ENCODE measurements around the gene GTF2F2.
"Not testable (repeated sequence)": the region's sequence is repeated elsewhere in the genome, so short reads cannot be mapped to it uniquely, and the experiment has no call there.

The GTF2F2 gene

GRCh38 chr13:45257638-45258333, 137.5 kb downstream of the GTF2F2 start:
- no peak for DNase-seq

- DNase-seq = no peak
Observed at GRCh38 chr13:45258334-45258675, 138.0 kb downstream of the GTF2F2 start.

DNA sequence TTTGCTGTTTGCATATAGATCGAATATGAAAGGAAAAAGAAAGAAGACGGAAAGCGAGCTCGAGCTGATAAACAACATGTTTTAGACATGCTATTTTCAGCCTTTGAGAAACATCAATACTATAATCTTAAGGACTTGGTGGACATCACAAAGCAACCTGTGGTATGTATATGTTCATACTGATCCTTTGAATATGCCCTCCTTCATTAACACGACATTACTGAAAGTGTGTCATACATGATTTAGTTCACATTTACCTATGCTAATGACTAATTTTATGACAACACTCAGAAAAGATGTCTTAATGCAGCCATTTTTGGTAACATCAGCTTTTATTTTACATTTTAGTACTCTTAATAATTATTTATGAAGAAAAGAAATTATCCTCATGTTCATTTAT, 146.9 kb downstream of the GTF2F2 start:
- DNase-seq = no peak

DNA sequence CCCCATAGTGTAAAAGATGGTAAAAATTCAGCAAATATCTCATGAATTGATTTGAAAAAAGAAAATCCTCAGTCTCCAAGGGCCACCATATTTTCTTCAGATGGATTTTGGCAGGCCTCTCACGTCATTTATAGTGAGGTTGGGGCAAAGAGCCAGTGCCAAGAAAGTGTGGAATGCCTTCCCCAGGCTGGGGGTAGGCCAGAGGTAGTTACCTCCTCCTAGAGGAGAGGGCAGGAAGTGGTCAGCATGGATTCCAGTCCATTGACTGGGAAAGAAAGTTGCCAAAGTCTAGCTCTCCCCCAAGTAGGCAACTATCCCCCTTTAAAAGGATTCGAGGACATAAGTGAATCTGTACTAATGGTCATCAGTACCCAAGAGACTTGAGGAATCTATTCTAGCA, 148.9 kb downstream of the GTF2F2 start:
- DNase-seq = no peak

DNA sequence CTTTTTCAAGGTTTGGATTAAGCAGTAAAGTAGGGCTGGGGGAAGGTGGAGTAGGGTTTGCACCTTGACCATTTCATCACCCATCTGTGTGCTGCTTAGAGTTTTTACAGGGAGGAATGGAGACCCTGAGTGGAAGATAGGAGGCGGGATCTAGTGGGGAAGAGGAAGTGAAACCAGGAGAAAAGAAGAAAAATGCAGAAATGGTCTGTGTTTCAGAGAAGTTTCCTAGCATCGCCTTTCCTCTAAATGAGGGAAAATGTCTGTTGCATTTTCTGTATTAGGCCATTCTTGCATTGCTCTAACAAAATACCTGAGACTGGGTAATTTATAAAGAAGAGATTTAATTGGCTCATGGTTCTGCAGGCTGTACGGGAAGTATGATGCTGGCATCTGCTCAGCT, 156.6 kb downstream of the GTF2F2 start:
- DNase-seq = no peak

- no peak for DNase-seq
Observed at GRCh38 chr13:45278096-45278645, 157.9 kb downstream of the GTF2F2 start.

DNA sequence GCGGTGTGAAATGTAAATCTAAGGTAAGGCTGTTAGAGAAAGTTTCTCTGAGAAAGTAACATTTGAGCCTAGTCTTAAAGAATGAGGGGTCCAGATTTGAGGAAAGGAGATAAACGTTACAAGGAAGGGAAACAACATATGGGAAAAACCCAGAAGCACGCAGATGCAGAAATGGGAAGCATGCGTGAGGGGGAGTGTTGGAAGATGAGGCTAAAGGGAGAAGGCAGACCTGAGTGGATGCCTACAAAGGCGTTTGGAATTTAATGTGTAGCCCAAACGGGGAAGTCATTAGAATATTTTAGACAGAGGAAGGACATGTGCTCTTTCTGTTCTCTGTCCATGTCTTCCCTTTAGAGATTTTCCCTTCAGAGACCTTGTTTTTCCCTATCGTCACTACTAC, 159.7 kb downstream of the GTF2F2 start:
- DNase-seq = no peak

GRCh38 chr13:45280751-45281634, 160.7 kb downstream of the GTF2F2 start:
- no peak for DNase-seq

GRCh38 chr13:45282994-45283393, 162.7 kb downstream of the GTF2F2 start:
- no peak for DNase-seq

DNA sequence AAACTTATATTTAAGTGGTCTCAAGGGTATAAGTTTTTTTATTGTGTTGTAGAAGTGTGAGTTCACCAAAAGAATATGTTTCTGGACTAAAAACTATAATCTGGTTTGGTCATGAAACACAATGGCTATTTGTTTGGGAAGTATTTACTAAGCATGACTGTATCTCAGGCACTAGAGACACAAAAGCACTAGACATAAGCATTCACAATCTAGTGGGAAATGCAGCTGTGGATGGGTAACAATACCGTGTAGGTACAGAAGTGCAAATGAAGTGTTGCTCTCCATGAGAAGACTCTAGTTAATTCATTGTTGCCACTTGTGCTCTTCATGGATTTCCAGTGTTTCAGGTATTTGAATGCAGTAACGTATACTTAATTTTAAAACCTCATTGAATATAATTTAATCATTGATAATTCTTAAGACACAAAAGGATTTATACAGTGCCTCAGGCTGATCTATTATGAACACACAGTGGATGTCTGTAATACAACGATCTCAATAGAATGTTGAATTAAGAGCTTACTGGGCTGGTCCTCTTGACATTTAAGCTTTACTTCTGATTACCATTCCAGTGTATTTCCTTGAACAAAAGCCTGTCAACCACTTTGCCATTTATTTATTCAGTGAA, 169.7 kb downstream of the GTF2F2 start:
- DNase-seq = no peak

GRCh38 chr13:45292176-45292575, 171.9 kb downstream of the GTF2F2 start:
- no peak for DNase-seq

DNA sequence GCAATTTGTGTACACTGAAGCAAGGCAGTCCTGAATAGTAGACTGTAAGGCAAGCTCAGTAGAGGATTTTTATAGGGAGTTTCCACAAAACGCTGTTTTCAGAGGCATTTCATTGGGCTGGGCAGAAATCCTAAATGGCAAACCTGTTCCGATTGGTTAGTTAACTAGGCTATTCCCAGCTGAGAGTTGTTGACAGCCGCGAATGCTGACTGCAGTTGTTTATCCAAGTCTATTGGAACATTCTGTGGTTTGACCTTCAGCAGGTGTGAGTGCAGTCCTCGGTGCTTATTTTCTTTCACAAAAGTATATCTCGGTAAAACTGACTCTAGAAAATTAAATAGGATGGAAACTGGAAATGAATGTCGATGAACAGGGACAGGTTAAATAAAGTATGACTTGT, 175.2 kb downstream of the GTF2F2 start:
- DNase-seq = no peak

GRCh38 chr13:45296259-45296658, 175.9 kb downstream of the GTF2F2 start:
- no peak for DNase-seq

- no peak for DNase-seq
Observed at GRCh38 chr13:45297456-45298205, 177.3 kb downstream of the GTF2F2 start.

GRCh38 chr13:45298206-45298505, 177.8 kb downstream of the GTF2F2 start:
- DNase-seq = no peak

GRCh38 chr13:45298550-45298949, 178.2 kb downstream of the GTF2F2 start:
- DNase-seq = not testable (repeated sequence)

- no peak for DNase-seq
Observed at GRCh38 chr13:45299194-45299593, 178.9 kb downstream of the GTF2F2 start.

DNA sequence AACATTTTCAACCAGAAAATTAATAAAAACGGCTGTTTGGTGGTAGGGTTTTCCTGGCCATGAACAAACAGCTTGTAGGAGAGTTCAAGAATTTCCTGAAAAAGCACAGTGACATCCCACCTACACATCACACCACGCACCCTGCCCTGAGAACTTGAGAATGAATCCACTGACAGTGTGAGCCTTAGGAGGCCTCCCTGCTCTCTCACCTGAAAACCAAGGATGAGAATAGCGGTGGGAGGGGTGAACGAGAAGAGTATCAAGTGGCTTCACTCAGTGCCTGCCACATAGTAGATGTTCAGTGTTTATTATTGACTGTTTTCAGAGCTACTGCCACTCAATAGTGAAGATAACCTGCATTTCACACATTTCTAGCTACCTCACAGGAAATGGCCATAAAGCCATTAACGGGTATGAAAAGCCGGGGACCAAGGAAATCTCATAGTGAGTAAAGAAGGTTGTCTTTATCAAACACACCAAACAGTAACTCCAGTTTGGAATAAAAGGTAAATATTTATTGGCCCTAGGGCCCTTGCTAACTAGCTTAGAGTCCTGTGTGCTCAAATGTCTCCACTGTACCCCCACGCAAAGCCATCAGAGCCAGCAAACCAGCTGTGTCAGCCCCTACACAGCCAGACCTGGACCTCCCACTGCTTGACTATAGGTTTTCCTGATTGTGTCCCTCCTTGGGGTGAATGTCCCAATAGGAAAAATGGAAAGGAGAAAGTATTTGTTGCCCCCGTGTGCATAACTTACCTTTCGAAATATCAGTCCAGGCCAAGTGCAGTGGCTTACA, 180.1 kb downstream of the GTF2F2 start:
- DNase-seq = no peak

GRCh38 chr13:45301263-45301662, 181.0 kb downstream of the GTF2F2 start:
- no peak for DNase-seq

- no peak for DNase-seq
Observed at GRCh38 chr13:45302507-45302906, 182.2 kb downstream of the GTF2F2 start.

DNA sequence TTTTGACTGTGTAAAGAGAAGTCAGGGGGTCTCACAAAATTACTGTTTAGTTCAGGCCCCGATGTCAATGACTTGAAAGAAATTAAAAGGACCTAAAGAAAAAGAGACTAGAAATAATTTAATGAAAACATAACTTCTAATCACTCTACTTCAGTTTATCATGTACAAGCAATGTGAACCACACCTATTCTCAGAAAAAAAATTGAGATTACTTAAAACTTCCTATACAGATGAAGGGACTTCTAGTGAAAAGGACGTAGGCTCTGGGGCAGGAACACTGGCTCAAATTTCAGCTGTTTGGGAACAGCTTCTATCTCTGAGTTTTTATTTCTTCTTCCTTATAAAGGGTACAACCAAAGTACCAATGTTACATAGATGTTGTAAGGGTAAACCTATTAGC, 182.7 kb downstream of the GTF2F2 start:
- no peak for DNase-seq

DNA sequence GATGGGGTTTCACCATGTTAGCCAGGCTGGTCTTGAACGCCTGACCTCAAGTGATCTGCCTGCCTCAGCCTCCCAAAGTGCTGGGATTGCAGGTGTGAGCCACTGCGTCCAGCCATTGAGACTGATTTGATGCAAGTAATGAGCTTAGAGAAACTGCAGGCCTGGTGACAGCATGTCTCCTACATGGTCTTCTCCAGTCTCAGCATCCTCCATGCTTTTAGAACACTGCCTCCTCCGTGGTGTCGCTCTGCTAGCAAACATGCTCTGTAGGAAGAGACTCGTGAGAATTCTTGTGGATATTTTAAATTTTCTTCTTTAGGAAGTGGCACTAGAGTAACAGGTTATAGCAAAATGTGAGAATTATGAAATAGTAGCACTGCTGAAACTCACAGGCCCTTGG, 183.6 kb downstream of the GTF2F2 start:
- DNase-seq = no peak

Measured in activated CD4-positive, CD25-positive, alpha-beta regulatory T cell treated with anti-CD3 and anti-CD28 coated beads, Interleukin-2, amount 50 U/mL, for 72 hours (primary cell).